ENCODE results near the gene DDX49. TPM values are rescaled to one million over a fixed set of nuclear protein-coding genes. Genes with fewer than 3 reads are reported as not detected.
A peak's percentile ranks its signal among the peaks of the same experiment; 100 is the strongest.

DDX49 gene
- total RNA-seq, 1 donor from 2014 or later: 53.6 TPM

GRCh38 chr19:18931316-18932162, 12.0 kb downstream of the DDX49 start:
- Mint-ChIP-seq H3K9me3 (no peaks in the 10 kb centered on the region), H3K27me3 (peaks cover 10% of the 10 kb centered on the region), H3K27ac (no peak overlapping the region), H3K4me3 (no peak overlapping the region), H3K36me3 (ENCODE audit: low read depth) (peaks cover 13% of the 10 kb centered on the region), H3K4me1 (peaks cover 14% of the 10 kb centered on the region)
- intact Hi-C loops (cut with micrococcal nuclease): loop anchor here (1.0 kb wide), 1 partner anchor 12 kb away; the partner anchor contains the start of genes COPE and DDX49
- no peak for TF ChIP-seq CTCF (IDR thresholded peaks at IDR 0.05)
- CTCF ChIA-PET: no interaction called here
- DNase-seq (no peak), ATAC-seq (ENCODE audit: low read depth) (no peak)
- POLR2A ChIA-PET: interaction anchor here (3.3 kb wide), 1 partner anchor 12 kb away, joined by 13 read pairs; the partner anchor contains the start of genes COPE and DDX49

GRCh38 chr19:18932216-18932841, 12.8 kb downstream of the DDX49 start:
- H3K36me3 Mint-ChIP-seq (ENCODE audit: low read depth): peaks cover 6% of the 10 kb centered on the region
- ChIA-PET CTCF (no interaction called here), POLR2A (interaction anchor here (3.3 kb wide), 1 partner anchor 13 kb away, joined by 13 read pairs; the partner anchor contains the start of genes COPE and DDX49)
- TF ChIP-seq CTCF (IDR thresholded peaks at IDR 0.05): no peak
- peaks cover 14% of the 10 kb centered on the region for H3K4me1 Mint-ChIP-seq
- no peak overlapping the region for H3K27ac Mint-ChIP-seq
- peak overlapping the region; percentile 77 for H3K4me3 Mint-ChIP-seq
- no peaks in the 10 kb centered on the region for H3K9me3 Mint-ChIP-seq
- intact Hi-C loops (cut with micrococcal nuclease): loop anchor here (1.0 kb wide), 1 partner anchor 13 kb away; the partner anchor contains the start of genes COPE and DDX49
- H3K27me3 Mint-ChIP-seq: peaks cover 10% of the 10 kb centered on the region
- ATAC-seq (ENCODE audit: low read depth) (peak; percentile 98), DNase-seq (peak; percentile 61)

GRCh38 chr19:18933297-18933696, 13.8 kb downstream of the DDX49 start:
- intact Hi-C loops (cut with micrococcal nuclease): no loop called here
- H3K36me3 Mint-ChIP-seq (ENCODE audit: low read depth): no peaks in the 10 kb centered on the region
- no peak for TF ChIP-seq CTCF (IDR thresholded peaks at IDR 0.05)
- no peaks in the 10 kb centered on the region for H3K9me3 Mint-ChIP-seq
- POLR2A ChIA-PET: interaction anchor here (3.3 kb wide), 1 partner anchor 14 kb away, joined by 13 read pairs; the partner anchor contains the start of genes COPE and DDX49
- peaks cover 10% of the 10 kb centered on the region for H3K27me3 Mint-ChIP-seq
- DNase-seq: no peak
- no peak overlapping the region for H3K27ac Mint-ChIP-seq
- CTCF ChIA-PET: no interaction called here
- H3K4me3 Mint-ChIP-seq: no peak overlapping the region
- no peak for ATAC-seq (ENCODE audit: low read depth)
- peaks cover 14% of the 10 kb centered on the region for H3K4me1 Mint-ChIP-seq

GRCh38 chr19:18939163-18939562, 19.6 kb downstream of the DDX49 start:
- ATAC-seq (ENCODE audit: low read depth): no peak
- Mint-ChIP-seq H3K9me3 (no peaks in the 10 kb centered on the region), H3K27me3 (peaks cover 11% of the 10 kb centered on the region), H3K27ac (no peak overlapping the region), H3K36me3 (ENCODE audit: low read depth) (no peaks in the 10 kb centered on the region), H3K4me3 (peak overlapping the region; percentile 19), H3K4me1 (peaks cover 13% of the 10 kb centered on the region)
- CTCF ChIA-PET: no interaction called here
- POLR2A ChIA-PET: interaction anchor here (0.6 kb wide), 1 partner anchor 1233 kb away, joined by 3 read pairs; no protein-coding TSS in a partner anchor
- no peak for DNase-seq
- TF ChIP-seq CTCF (IDR thresholded peaks at IDR 0.05): no peak
- intact Hi-C loops (cut with micrococcal nuclease): no loop called here

Data from activated B cell treated with CpG ODN at 0.5 μM for 24 hours (primary cell).